ENCODE measurements around the gene ARHGEF5.

GRCh38 chr7:144410441-144410840 is 55.2 kb downstream of the ARHGEF5 start:
- TF ChIP-seq, protein P1, sequence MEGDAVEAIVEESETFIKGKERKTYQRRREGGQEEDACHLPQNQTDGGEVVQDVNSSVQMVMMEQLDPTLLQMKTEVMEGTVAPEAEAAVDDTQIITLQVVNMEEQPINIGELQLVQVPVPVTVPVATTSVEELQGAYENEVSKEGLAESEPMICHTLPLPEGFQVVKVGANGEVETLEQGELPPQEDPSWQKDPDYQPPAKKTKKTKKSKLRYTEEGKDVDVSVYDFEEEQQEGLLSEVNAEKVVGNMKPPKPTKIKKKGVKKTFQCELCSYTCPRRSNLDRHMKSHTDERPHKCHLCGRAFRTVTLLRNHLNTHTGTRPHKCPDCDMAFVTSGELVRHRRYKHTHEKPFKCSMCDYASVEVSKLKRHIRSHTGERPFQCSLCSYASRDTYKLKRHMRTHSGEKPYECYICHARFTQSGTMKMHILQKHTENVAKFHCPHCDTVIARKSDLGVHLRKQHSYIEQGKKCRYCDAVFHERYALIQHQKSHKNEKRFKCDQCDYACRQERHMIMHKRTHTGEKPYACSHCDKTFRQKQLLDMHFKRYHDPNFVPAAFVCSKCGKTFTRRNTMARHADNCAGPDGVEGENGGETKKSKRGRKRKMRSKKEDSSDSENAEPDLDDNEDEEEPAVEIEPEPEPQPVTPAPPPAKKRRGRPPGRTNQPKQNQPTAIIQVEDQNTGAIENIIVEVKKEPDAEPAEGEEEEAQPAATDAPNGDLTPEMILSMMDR (IDR thresholded peaks at IDR 0.05) = no peak
- no peak for TF ChIP-seq POLR2AphosphoS5 (IDR thresholded peaks at IDR 0.05)

Measured in prostate gland (tissue), 2 donors.